HG02870 (cell line): ENCODE results near the gene CDH24.

ENCODE experiments used
- ATAC-seq: cut with Tn5 transposase; IDR thresholded peaks from one replicate; pipeline ENCODE4 v1.9.1; 2021; ENCODE audit warnings: mild to moderate bottlenecking, moderate library complexity; ENCODE audit not compliant: unreplicated experiment

The CDH24 gene

GRCh38 chr14:23090254-23090636 is 32.9 kb upstream of the CDH24 start:
- no peak for ATAC-seq

DNA sequence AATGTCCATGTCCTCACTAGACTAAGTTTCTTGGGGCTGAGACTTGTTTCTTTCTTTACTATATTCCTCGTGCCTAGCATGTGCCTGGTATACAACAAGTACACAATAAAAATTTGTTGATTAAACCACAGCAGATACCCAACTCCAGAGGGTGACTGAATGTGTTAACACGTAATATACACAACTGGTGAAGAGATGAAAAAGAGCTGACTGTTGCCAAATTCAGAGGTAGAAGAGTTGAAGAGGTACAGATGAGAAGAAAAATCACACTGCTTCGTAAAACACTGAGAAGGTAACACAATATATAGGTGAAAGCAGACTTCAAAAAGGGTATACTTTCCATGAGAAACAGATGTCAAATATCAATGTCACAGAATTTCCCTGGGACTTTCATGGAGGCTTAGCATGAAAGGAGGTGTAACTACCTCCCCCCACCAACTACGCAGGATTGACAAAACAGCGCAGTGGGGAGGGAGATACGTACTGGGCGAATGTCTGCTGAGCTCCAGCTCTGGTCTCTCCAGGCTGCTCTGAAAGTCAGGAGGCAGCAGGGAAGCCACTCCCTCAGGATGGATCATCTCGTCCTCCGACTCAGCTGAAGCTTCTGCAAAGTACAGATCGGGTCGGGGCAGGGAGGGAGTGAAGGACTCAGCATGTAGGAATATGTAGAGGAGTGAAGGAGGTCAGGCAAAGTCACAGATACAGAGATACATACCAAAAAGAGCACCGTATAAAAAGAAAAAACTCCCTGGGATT is 32.4 kb upstream of the CDH24 start:
- no peak for ATAC-seq

GRCh38 chr14:23086565-23086964 is 29.2 kb upstream of the CDH24 start:
- ATAC-seq, result no peak

DNA sequence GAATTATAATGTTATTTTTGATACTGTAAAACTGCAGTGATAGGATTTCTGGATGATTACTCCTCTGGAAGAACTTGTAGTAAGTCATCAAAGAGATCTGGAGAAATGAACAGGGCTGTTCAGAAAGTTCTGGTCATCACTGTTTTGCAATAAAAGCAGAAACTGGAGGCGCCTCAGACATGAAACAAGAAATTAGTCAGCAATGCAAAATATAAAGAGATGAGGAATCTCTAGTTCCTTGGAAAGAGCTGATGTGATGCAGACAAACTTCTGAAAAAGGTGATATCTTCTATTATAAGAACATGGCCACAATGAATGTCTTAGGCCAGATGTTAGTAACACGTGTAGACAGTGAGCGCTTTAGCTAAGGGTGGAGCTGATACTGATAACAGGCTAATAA is 28.1 kb upstream of the CDH24 start:
- ATAC-seq, result no peak

GRCh38 chr14:23080474-23080873 is 23.2 kb upstream of the CDH24 start:
- ATAC-seq, result no peak

- no peak for ATAC-seq
Observed at GRCh38 chr14:23079716-23080115, 22.4 kb upstream of the CDH24 start.

- ATAC-seq, result no peak
Observed at GRCh38 chr14:23078692-23079116, 21.4 kb upstream of the CDH24 start.

GRCh38 chr14:23077962-23078361 is 20.6 kb upstream of the CDH24 start:
- ATAC-seq, result no peak

DNA sequence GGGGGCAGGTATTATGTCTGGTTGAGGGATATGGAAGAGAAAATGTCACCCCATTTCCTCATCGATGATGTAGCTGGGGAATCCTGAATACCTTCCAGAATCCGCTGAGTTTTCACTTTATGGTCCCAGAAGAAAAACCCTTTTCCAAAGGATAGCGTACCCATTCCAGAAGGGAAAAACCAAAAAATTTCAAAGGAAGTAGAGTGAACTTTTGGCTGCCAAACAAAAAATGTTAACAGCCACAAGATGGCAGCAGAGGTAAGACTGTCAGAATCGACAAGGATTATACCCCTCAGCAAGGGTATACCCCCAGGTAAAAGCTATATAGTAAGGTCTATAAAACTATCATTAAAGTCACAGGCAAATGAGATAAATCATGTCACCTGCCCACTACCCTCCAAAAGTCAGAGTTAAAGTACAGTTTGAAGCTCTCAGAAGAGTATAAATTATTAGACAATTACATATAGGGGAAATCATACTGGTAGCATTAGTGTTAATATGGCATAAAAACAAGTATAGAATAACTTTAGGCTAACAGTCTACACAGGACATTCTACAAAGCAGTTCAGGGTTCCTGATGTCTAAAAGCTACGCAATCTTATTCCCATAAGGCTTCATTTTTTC is 19.6 kb upstream of the CDH24 start:
- no peak for ATAC-seq

DNA sequence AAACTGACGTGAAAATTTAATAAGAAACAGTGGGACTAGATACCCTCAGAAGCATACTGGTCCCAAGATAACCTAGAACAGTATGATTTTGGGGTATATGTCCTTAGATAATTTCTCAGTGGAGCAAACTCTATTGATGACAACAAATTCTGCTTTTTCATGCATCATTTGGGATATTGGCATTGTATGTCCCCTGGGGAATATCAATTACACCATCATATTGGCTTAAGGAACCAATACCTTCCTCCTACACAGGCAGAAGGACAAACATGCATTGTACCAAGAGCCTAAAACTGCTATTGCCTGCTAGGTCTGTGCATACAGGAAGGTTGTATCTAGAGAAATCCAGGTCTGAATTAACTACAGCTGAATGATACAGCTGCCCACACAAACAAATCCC is 17.6 kb upstream of the CDH24 start:
- no peak for ATAC-seq

- ATAC-seq, result no peak
Observed at GRCh38 chr14:23071921-23072539, 14.7 kb upstream of the CDH24 start.

- ATAC-seq, result peak; percentile 85
Observed at GRCh38 chr14:23071244-23071920, 14.1 kb upstream of the CDH24 start.

DNA sequence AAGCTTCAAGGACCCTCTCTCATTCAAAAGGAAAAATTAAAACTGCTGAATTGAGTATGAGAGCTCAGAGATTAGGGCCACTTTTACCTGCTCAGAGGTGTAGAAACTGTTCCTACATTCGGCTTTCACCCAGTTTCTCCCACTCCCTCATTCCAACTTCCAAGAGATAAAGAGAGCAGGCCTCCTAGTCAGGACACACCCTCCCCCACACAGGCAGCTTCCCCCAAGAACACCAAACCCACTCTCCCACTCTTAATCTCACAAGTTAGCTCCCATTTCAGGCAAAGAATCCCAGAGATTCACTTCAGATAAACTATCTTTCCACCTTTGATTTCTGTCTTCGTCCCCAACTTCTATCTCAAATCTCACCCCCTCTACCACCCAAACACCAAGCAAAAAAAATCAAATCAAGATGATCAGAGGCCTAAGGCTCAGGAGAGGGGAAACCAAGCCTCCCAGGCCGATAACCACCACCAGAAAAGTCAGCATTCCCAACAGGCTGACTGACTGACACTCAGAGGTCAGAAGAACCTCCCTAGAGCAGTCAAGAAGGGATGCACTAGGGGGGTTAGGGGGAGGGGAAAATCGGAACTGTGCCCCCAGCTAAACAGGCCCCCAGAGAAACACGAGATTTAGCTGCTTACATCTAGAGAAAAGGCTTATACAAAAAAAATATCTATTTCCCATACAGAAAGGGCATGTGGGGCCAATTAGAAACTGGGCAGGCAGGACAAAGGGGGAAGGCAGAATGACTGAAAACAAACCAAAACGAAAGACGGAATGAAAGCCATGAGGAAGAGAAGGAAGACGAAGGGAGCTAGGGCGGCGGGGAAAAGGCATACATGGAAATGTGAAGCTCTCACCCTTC is 13.2 kb upstream of the CDH24 start:
- ATAC-seq, result no peak

DNA sequence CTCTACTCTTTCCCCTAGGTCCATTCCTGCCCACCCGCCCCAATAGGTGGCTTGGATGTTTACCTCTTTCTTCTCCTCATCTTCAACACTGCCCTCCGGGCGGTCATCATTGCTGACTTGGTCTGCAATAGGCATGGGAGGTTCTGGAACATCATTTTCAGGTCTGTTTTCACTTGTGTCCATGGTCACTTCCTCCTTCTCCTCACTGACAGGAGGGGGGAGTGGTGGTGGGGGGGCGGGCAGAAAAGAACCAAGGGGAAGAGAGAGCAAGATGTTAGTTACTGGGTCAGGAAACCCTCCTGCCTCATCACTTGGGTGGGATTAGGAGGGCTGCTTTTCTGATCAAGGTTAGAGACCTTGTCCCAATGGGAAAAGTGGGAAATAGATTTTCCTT is 12.1 kb upstream of the CDH24 start:
- ATAC-seq, result no peak

- ATAC-seq, result peak; percentile 47
Observed at GRCh38 chr14:23068789-23069412, 11.6 kb upstream of the CDH24 start.

DNA sequence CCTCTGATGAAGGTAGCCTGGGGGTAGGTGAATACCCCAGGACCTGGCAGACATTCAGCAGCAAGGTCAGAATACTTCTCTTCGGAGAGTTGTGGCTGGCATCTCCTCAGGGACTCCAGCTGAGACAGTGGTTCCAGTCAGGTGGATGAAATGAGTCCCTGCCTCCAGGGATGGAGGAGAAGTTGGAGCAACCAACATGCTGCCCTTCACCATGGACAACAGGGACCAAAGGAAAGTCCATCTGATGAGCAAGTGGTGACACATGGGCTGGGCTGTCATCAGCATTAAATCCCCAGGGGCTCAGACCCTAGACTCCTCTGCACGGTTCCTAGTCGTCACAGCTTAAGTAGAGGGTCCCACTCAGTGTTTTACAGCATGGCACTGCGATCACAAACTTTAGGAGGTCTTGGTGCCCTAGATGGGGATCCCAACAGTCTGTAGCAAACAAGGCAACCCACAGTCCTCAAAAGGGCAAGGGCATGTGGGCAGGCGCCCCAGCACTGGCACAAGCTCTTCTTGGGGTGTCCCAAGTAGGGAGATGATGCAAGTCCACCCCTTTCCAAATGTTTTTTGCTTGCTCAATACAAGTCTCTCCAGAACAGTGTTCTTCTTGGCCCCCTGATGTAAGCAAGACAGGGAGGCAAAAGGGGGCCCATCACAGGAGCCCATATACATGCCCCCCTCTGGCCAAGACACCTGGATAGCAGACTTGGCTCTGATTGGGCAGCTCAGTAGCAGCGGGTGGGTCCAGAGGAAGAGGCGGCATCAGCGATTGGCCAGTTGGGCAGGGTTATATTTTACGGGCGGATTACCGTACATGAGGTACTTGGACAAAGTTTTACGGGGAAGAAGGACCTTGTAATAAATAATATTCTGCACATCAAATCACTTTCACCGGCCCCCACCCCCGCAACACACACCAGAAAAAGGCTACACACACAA is 10.8 kb upstream of the CDH24 start:
- ATAC-seq, result no peak

- no peak for ATAC-seq
Observed at GRCh38 chr14:23066855-23067744, 9.8 kb upstream of the CDH24 start.

GRCh38 chr14:23066368-23066767 is 9.0 kb upstream of the CDH24 start:
- no peak for ATAC-seq
